NCI-H1048 (cell line): Measurements from ENCODE around the gene MCFD2.
"Not testable (repeated sequence)": the region's sequence is repeated elsewhere in the genome, so short reads cannot be mapped to it uniquely, and the experiment has no call there.

ENCODE experiments used
- DNase-seq: peaks from one replicate; lab custom pipeline; 2025; lab: John Stamatoyannopoulos, UW

MCFD2 gene

DNA sequence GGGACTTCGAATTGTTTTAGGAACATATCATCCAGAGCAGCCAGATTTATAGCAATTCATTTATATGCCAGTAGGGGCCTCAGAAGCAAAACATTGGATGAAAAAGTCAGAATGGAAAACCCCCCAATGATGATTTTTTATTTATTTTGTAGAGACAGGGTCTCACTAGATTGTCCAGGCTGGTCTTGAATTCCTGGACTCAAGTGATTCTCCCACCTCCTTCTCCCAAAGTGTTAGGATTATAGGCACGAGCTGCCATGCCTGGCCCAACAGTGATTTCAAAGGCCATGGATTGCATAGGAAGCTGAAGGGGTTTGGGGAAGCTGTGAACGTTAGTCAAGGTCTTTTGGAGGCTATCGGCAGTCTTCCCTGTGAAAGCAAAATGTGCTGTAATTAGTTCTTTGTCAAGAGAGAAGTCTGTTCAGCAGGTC, 21.9 kb upstream of the MCFD2 start:
- no peak for DNase-seq

DNA sequence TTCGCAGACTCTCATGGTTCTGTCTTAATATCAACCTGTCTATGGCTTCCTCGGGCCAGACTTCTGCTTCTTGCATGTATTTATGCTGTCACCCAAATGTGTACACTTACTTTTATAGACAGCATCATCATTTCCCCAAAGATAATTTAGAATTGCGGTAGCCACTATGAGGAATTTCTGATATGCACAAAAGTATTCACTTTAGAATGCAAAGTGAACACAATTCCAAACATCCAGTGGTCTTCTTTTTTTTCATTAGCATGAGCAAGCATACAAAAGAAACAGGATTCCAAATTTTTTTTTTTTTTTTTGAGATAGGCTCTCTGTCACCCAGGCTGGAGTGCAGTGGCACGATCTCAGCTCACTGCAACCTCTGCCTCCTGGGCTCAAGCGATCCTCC, 21.0 kb upstream of the MCFD2 start:
- DNase-seq = no peak

DNA sequence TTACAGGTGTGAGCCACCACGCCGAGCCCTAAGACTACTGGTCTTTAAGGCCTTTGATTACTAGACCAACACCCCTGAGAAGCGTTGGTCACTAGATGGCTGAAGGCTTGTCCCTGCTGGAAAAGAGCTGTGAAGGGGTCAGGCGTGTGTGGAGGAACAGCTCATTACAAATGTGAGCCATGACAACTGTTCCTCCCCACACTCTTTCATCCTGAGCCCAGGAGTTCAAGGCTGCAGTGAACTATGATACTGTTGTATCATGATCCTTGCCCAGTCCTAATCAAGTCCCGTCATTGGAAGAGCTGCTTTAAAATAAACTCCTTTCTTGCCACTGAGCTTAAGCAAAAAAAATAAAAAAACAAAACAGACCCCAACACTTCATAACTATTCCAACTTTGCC, 19.5 kb upstream of the MCFD2 start:
- DNase-seq = no peak

DNA sequence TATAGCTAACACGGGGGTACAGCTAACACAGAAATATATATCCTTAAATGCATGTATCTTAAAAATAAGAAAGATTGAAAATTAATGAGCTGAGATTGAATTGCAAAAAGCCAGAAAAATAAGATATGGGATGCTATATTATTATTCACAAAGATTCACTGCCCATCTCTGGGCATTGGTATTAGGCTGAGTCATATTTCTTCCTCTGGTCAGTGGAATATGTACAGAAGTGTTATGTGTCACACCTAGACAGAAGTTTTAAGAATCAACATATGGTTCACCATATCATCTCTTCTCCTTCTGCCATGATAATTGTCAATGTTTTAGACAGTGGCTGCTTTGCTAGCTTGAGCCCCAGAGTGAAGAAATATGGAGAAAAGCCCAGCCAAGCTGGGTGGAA, 14.0 kb upstream of the MCFD2 start:
- DNase-seq = no peak

DNA sequence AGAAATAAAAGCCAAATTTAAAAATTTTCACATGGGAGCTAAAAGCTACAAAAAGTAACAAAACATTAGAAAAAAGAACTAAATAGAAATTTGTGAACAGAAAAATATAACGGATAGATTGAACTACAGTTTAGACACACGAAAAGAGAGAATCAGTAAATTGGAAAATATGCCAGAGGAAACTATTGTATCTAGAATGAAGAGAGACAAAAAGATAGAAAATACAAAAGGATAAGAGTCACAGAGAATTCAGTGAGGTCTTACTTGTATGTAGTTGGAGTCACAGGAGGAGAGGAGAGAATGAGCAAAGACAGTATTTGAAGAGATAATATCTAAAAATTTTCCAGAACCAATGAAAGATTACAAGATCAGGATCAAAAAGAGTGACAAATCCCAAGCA, 11.3 kb upstream of the MCFD2 start:
- DNase-seq = no peak

DNA sequence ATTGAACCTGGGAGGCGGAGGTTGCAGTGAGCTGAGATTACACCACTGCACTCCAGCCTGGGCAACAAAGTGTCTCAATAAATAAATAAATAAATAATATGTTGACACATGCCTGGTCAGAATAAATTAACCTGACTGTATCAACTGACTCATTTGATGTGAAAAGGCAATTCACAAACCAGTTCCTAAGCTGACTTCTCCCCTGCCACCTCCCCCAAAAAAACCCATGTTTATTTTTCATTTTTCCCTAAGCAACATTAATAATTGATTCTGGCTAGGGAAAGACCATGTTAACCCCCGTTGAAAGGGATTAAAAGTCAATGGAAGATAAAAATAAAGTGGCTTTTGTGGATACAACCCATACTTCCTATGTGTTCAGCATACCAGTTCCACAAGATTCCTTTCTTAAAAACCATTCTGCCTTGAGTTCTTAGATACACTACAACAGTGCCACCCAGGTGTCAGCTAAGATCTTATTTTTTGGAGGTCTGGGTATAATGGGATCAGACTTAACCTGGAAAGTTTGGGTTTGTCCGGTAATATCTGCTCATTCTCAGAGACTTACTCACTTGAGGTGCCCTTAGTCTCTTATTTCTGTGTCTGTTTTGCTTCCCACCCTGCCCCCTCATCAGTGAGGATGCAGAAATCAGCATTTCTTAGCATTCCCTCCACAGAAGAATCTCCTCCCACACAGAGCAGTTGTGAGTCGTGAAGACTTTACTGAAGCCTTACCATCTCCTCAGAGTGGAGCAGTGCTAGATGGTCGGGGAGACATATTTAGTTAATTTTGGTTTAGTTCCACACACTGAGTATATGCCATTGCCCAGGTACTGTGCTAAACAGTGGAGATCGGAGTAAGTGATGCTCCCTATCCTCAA, 10.1 kb upstream of the MCFD2 start:
- no peak for DNase-seq

DNA sequence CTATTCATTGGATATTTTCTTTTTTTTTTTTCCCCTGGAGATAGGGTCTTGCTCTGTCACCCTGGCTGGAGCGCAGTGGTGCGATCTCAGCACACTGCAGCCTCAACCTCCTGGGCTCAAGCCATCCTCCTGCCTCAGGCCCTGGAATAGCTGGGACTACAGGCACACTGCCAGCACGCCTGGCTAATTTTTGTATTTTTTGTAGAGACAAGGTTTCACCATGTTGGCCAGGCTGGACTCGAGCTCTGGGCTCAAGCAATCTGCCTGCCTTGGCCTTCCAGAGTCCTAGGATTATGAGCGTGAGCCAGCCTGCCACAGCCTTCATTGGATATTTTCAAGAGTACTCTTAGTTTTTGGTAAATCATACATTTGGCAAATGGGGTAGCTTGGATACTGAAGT, 9.0 kb upstream of the MCFD2 start:
- DNase-seq = no peak

DNA sequence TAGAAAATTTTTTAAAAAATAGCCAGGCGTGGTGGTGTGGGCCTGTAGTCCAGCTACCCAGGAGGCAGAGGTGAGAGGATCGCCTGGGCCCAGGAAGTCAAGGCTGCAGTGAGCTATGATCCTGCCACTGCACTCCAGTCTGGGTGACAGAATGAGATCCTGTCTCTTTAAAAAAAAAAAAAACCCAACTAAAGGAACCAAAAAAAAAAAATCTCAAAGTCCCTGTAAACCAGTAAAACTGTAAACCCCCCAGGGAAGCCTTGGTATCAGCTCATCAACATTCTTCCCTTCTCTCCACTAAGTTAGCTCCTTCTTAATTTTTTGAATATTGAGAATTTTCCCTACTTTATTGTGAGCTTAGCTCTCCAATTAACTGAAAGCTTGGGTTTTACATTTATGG, 8.4 kb upstream of the MCFD2 start:
- no peak for DNase-seq

DNA sequence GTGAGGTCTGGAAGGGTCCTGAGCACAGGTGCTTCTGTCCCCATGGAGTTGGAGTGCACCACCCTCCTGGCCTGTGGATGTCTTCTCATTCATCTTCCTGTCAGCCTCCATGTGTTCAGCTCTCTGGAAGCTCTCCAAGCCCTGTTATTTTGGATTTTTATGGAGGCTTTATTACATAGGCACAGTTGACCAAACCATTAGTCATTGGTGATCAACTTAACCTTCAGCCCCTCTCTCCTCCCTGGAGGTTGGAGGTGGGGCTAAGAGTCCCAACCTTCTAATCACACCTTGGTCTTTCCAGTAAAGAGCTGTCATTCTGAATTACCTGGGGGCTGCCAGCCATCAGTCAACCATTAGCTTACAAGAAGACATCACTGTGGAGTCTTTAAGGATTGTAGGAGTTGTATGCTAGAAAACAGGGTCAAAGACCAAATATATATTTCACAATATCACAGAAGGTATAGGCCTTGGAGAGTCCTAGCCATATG, 7.5 kb upstream of the MCFD2 start:
- DNase-seq = no peak

DNA sequence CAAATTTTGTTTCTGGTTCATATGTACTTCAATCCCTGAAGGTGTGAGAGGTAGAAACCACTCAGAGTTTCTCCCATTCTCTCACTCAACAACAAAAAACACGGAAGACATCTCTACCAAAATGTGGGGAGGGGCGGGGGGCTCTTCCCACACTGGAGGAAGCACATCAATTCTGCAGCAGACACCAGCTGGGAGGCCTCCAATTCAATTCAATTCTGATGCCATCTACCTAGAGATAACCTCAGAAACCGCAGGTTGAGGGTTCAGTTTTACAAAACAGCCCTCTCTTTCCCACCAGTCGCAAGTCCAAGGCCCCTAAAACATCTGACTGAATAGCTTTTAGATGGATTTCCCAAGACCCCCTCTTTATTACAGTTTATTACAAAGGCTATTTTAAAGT, 7.0 kb upstream of the MCFD2 start:
- DNase-seq = no peak

DNA sequence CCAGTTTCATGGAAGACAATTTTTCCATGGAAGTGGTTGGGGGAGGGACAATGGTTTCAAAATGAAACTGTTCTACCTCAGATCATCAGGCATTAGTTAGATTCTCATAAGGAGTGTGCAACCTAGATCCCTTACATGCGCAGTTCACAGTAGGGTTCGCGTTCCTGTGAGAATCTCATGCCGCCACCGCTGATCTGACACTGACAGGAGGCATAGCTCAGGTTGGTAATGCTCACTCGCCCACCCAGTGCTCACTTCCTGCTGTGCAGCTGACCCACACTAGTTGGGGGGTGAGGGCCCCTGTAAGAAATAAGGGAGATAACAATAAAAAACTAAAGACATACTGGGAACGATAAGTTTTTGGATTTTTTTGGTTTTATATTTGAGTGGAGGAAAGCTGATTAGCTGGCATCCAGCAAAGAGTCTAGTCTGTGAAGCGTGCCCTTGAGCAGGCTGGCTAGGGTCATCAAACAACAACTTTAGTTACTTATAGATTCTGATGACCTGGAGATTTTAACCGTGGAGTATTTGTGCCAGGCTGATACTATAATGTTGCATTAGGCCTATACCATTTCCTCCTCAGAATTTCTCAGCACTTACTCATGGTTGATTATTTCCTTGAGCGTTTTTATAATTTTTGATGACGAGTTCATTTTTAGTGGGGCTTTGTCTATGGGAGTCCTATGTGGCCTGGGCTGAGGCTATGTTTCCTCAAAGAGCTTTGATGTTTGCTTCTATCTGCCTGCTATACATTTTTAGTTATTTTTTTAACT, 6.3 kb upstream of the MCFD2 start:
- no peak for DNase-seq

DNA sequence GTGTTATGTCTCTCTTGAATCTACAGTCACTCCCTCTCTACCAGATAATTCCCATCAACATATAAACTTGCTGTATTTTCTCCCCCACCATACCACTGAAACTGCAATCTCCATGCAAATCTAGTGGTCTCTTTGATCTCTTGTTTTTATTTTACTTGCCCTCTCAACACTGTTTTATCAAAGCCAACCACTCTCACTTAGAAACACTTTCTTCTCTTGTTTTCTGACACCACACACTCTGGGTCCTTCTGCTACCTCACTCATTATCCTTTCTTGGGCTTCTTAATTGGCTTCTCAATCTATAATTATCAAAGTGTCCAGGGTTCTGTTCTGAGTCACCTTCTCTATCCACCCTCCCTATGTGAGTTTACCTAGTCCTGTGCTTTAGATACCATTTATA, 2.0 kb upstream of the MCFD2 start:
- no peak for DNase-seq

DNA sequence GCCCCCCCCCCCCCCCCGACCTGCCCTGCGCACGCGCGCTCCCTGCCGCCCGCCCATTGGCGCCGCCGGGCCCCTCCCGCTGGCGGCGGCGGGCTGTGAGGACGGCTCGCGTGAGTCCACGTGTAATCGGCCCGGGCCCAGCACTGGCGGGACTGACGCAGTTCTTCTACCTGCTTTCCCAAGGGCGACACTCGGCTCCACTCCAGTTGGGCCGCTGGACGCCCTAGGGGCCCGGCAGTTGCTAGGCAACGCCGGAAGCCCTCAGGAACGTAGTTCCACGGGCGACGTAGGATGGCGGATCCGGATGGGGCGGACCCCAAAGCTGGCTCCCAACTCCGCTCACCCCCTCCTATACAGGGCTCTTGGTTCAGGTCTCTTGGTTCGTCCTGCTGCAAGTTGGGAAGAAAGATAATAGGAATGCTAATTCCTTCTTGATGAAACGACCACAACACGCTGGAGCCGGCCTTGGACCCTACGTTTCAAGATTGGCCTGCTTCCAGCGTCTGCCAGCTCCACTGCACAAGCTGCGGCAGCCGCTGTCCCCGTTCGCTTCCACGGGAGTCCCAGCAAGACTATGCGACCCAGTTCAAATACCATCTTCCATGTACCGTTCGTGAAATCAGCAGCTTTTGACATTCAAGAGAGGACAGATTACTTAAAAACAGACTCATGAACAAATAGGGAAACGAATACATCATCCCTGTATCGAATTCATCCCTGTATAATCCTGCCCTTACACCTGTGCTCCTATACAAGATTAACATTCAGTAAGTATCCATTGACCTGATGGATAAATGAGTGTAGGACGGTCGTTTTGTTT, 415 bp upstream of the MCFD2 start:
- peak; percentile 78 for DNase-seq

DNA sequence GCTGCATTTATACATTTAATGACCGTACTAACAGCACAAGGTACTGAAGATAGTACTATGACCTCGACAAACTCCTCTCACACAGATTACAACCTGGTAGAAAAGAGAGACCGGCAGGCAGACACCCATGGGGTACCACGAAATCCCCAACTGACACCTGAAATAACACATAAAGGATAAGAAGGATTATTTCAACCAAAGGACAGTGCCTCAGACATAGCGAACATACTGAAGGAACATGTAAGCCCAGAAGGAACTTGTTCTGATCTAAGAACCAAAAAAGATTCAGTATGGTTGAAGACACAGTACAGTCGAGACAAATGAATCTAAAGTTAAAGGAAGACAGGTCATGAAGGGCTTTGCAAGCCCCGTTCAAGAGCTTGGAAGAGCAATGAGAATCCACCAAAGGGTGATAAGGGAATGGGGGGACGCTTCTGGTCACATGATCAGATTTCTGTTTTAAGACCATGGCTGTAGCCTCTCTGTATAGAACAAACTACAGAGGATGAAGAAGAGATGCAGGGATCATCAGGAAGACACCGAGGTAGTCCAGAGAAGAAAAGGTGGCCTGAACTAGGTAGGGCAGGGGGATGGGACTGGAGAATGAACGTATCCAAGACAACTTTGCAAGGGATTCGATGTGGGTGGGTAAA, 902 bp downstream of the MCFD2 start:
- DNase-seq = no peak

DNA sequence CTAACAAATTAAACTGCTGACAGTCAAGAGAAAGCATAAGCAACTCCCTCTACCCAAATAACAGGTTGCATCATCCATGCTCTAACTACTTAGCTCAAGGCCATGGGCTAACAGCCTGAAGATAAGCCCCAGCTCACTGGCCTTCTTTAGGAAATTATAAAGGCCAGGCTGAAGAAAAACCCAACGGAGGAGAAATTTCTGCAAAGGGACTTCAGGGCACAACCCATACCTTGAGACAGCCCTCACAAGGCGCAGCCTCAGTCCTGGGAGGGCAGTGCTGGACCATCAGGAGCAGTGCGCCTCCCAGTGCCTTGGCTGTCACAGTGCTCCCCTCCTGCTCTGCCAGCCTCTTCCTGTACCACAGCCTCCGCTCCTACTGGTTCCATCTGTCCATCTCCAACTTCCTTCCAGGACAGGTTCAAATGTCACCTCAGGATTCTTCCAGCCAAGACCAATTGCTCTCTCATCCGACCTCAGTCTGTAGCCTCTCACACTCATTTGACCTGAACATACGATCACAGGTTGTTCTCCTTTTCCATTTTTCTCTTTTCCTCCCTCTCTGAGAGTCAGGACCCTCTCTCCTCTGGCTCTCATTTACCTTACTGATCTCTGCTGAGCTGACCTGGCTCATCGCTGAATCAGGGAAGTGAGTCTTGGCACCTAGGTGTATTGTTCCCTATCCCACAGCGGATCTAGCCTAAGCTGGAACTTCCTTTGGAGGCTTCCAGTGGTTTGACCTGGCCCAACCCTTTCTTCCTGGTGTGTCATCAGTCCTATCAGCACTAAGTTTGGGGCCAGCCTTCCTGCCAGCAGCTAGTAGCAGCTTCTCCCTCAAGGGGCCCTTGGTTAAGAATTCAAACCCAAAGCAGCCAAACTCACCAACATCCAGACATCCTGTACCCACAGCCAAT, 1.9 kb downstream of the MCFD2 start:
- no peak for DNase-seq

DNA sequence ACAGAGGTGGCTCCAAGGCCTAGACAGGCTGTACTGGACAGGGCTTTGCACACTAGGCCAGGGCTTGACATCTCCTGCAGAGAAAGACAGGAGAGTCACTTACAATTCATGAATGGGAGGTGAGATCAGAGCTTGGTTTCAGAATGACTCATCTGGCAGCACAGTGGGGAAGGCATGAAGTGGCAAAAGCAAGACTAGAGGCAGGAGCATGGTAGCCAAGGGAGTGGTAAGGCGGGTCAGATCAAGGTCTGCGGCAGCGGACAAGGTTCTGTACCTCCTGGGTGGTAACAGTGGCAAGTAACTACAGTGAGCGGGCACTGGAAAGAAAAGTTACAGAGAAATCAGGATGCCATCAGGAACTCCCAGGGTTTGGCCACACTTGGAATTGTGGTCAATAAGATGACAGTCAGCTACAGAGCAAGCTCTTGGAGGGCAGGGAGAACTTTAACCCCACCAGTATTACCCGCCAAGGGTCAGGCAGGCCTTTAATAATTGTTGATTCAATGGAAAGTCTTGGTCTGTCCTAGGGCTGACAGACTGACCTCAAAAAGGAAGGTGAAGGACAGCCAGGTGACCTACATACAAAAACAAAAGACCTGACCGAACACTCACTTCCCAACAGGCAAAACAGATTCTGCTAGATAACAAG, 5.7 kb downstream of the MCFD2 start:
- no peak for DNase-seq

DNA sequence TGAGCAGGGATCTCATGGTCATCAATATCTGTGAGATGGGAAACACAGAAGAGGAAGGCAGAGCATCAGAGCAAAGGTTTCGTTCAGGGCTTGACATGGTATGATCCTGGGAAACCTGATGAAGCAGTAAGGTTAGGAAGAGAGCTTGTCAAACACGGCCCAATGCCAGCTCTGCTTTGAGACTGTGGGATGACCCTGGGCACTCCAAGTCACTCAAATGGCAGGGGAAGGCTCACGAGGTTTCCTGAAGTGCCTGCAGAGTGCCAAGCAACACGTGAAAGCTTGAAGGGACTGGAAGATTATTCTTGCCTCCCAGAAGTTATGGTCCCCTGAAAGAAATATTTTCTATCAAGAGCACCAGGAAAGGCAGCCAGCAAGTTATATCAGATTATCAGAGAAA, 6.5 kb downstream of the MCFD2 start:
- no peak for DNase-seq

DNA sequence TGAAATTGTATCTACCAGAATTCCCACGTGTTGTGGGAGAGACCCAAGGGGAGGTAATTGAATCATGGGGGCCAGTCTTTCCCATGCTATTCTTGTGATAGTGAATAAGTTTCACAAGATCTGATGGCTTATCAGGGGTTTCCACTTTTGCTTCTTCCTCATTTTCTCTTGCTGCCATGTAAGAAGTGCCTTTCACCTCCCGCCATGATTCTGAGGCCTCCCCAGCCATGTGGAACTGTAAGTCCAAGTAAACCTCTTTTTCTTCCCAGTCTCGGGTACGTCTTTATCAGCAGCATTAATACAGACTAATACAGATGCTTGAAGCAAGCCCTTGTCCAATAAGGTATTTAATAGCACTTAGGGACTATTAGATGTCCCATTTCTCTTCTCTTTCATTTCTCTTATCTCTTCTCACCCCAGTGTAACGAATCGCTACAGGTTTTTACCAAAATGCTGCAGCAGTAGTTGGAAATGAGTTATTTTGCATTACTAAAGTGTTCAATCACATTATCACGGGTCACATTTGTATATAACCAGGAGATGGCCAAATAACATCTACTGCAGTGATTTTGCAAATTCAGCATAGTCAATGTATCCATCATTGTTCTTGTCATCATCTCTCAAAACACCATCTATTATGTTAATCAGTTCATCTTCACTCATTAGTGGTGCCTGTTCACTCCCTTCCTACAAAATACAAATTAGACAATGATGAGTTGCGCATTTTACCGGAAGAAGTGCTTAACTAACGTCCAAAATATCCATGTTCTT, 10.5 kb downstream of the MCFD2 start:
- not testable (repeated sequence) for DNase-seq

DNA sequence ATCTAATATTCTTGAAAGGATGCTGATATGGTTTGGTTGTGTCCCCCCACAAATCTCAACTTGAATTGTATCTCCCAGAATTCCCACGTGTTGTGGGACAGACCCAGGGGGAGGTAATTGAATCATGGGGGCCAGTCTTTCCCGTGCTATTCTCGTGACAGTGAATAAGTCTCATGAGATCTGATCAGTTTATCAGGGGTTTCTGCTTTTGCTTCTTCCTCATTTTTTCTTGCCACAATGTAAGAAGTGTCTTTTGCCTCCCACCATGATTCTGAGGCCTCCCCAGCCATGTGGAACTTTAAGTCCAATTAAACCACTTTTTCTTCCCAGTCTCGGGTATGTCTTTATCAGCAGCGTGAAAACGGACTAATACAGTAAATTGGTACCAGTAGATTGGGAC, 12.6 kb downstream of the MCFD2 start:
- DNase-seq = not testable (repeated sequence)
